Gastrocnemius medialis (tissue), 4 donors: Measurements from ENCODE around the gene STAG1.

ENCODE experiments used
- CTCF ChIP-seq, 5 experiments: fragments of 450-650 bp in 3 of 5; fragments of 200-600 bp in 2 of 5; sonication (generic) in 2 of 5; IDR thresholded peaks in 4 of 5; conservative IDR thresholded peaks in 1 of 5; 1 replicate in 4 of 5; 2 replicates in 1 of 5; pipeline ENCODE4 v1.5.1; 2016 to 2019; ENCODE audit warnings: antibody characterized with exemption in 5 of 5, mild to moderate bottlenecking in 3 of 5, moderate library complexity in 3 of 5
- POLR2A ChIP-seq, 2 donors: fragments of 450-650 bp; IDR thresholded peaks; one replicate each; pipeline ENCODE4 v1.6.1; 2017; ENCODE audit warnings: antibody characterized with exemption in 2 of 2, mild to moderate bottlenecking in 2 of 2, moderate library complexity in 2 of 2

GRCh38 chr3:136639069-136639468, 113.1 kb downstream of the STAG1 start:
- TF ChIP-seq CTCF (IDR thresholded peaks at IDR 0.05 in 4 of 5, conservative IDR thresholded peaks at IDR 0.05 in 1 of 5) (no peak), POLR2A (IDR thresholded peaks at IDR 0.05) (no peak)
